Rectal smooth muscle tissue (tissue), 1 donor: Measurements from ENCODE around the gene AFAP1L2.

ENCODE experiments used
- H3K27ac ChIP-seq: one replicate; pipeline ENCODE4 v1.7.0; 2013; ENCODE audit warnings: low read depth, low read length, inconsistent platforms
- H3K27me3 ChIP-seq: one replicate; pipeline ENCODE4 v1.7.0; 2013; ENCODE audit warnings: low read length; ENCODE audit not compliant: control insufficient read depth, insufficient read depth
- H3K36me3 ChIP-seq: one replicate; pipeline ENCODE4 v1.7.0; 2013; ENCODE audit warnings: low read length; ENCODE audit not compliant: control insufficient read depth, insufficient read depth
- H3K4me1 ChIP-seq: one replicate; pipeline ENCODE4 v1.7.0; 2013; ENCODE audit warnings: low read length; ENCODE audit not compliant: control insufficient read depth, insufficient read depth
- H3K4me3 ChIP-seq: one replicate; pipeline ENCODE4 v1.7.0; 2013; ENCODE audit warnings: low read length
- H3K9ac ChIP-seq: one replicate; pipeline ENCODE4 v1.7.0; 2013; ENCODE audit warnings: low read length

The AFAP1L2 gene

GRCh38 chr10:114304571-114305421 is 99.5 kb downstream of the AFAP1L2 start:
- H3K9ac ChIP-seq: no peak overlapping the region

GRCh38 chr10:114304017-114304570 is 100.2 kb downstream of the AFAP1L2 start:
- no peaks in the 10 kb centered on the region for H3K27me3 ChIP-seq
- no peaks in the 10 kb centered on the region for H3K4me1 ChIP-seq
- H3K4me3 ChIP-seq: peak overlapping the region; percentile 47
- no peak overlapping the region for H3K9ac ChIP-seq
- H3K36me3 ChIP-seq: no peaks in the 10 kb centered on the region
- H3K27ac ChIP-seq: no peak overlapping the region

More at GRCh38 chr10:114304571-114305421, 99.5 kb downstream of the AFAP1L2 start:
- Histone ChIP-seq H3K36me3 (no peaks in the 10 kb centered on the region), H3K27ac (no peak overlapping the region), H3K4me1 (no peaks in the 10 kb centered on the region), H3K27me3 (no peaks in the 10 kb centered on the region), H3K4me3 (peak overlapping the region; percentile 47)

- H3K36me3 ChIP-seq: no peaks in the 10 kb centered on the region
- no peaks in the 10 kb centered on the region for H3K27me3 ChIP-seq
- H3K27ac ChIP-seq: no peak overlapping the region
- H3K4me3 ChIP-seq: no peak overlapping the region
- no peaks in the 10 kb centered on the region for H3K4me1 ChIP-seq
- no peak overlapping the region for H3K9ac ChIP-seq
Observed at GRCh38 chr10:114303556-114303955, 100.7 kb downstream of the AFAP1L2 start.

DNA sequence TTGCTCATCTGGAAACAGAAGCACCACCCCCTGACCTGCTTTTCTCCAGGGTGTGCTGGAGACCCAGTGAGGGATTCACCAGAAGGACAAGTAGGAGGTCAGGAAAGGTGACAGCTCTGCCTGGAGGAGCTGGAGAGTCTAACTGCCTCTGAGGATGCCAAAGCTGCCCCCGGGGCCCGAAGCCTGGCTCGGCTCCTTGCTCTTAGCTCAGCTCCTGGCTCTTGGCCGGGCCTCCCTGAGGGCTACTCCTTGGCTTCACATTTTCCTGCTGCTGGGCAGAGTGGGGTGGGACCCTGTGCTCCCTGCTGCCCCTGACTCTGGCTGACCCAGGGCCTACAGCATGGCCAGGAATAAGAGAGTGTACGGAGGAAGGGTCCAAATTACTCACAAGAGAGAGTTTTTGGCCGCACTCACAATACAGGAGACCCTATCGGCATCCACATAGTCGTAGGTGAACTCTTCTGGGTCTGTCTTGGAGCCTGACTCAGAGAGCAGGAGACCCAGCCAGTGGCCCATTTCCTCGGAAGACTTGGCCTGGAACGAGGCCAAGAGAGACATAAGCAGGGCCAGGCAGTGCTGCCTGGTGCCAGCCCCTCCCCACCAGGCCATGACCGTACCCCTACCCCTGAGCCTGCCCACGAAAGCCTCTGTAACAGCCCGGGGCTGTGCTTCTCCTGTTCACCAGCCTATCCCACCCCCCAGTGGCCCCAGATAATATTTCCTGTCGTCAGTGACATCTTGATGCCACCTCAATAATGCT is 102.2 kb downstream of the AFAP1L2 start:
- Histone ChIP-seq H3K36me3 (peaks cover 6% of the 10 kb centered on the region), H3K27me3 (no peaks in the 10 kb centered on the region), H3K4me1 (no peaks in the 10 kb centered on the region), H3K9ac (no peak overlapping the region), H3K4me3 (no peak overlapping the region), H3K27ac (no peak overlapping the region)

- H3K27me3 ChIP-seq: no peaks in the 10 kb centered on the region
- H3K9ac ChIP-seq: no peak overlapping the region
- H3K4me3 ChIP-seq: no peak overlapping the region
- H3K4me1 ChIP-seq: no peaks in the 10 kb centered on the region
- no peak overlapping the region for H3K27ac ChIP-seq
- peaks cover 15% of the 10 kb centered on the region for H3K36me3 ChIP-seq
Observed at GRCh38 chr10:114301177-114301576, 103.1 kb downstream of the AFAP1L2 start.

DNA sequence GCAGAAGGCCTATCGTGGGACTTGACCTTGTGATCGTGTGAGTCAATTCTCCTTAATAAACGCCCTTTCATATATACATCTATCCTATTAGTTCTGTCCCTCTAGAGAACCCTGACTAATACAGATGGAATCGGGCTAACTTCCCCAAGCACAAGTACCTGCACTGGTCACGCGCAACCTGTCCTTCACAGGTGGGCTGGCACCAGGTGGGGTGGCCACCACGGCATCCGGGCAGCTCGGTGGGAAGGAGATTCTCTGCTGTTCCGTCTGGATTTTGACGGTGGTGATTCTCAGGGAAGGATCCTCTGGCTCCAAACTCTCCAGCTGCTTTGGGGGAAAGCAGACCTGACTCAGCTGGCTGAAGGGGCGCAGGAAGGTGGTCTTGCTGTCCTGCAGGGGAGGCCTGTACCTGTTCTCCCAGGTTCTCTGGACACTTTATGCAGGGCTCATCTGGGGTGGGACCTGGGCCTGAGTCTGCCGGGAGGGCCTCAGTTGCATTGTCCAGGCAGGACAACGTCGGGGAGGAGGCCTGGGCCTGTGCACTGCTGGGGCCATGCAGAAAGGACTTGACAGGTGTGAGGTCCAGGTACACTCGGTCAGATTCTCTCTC is 104.2 kb downstream of the AFAP1L2 start:
- H3K4me1 ChIP-seq: no peaks in the 10 kb centered on the region
- no peak overlapping the region for H3K4me3 ChIP-seq
- no peaks in the 10 kb centered on the region for H3K27me3 ChIP-seq
- no peak overlapping the region for H3K9ac ChIP-seq
- peaks cover 22% of the 10 kb centered on the region for H3K36me3 ChIP-seq
- H3K27ac ChIP-seq: no peak overlapping the region

GRCh38 chr10:114297136-114297705 is 107.1 kb downstream of the AFAP1L2 start:
- no peak overlapping the region for H3K27ac ChIP-seq
- H3K4me1 ChIP-seq: no peaks in the 10 kb centered on the region
- H3K4me3 ChIP-seq: no peak overlapping the region
- peaks cover 22% of the 10 kb centered on the region for H3K36me3 ChIP-seq
- no peaks in the 10 kb centered on the region for H3K27me3 ChIP-seq
- no peak overlapping the region for H3K9ac ChIP-seq

DNA sequence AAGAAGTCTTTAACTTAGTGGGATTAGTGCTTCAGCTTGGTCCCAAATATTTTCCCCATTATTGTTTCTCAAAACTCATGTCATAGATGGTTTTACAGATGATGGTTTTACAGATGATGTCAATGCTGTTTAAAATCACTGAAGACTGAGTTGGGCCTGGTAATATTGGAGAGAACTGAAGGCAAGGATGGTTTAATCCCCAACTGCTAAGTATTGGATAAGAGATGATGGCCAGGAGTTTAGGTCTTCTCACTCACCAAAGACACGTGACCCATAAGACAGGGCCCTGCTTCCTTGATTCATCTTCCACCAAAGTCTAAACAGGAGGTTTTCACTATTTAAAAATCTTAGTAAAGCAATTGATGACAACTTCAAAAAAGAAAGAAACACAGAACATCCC is 108.9 kb downstream of the AFAP1L2 start:
- H3K27me3 ChIP-seq: no peaks in the 10 kb centered on the region
- no peaks in the 10 kb centered on the region for H3K4me1 ChIP-seq
- no peak overlapping the region for H3K9ac ChIP-seq
- no peak overlapping the region for H3K27ac ChIP-seq
- peaks cover 22% of the 10 kb centered on the region for H3K36me3 ChIP-seq
- no peak overlapping the region for H3K4me3 ChIP-seq

DNA sequence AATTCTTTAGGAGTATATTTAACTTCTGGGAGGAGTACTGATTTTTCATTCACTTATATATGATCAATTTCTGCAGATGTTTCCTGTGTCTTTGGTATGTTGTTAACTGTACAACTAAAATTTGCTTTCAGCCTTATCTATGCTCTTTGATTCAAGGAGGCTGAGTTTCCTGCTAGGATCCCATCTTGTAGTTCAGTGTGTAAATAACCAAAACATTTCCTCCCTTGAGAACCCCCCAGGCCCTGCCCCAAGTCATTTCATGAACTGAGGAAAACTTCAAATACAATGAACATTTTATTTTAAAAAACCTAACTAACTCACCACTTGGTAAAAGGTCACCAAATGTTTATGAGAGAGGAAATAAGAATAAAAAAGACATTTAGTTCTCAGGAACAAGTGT is 109.8 kb downstream of the AFAP1L2 start:
- H3K27ac ChIP-seq: no peak overlapping the region
- H3K27me3 ChIP-seq: no peaks in the 10 kb centered on the region
- H3K4me3 ChIP-seq: no peak overlapping the region
- H3K9ac ChIP-seq: no peak overlapping the region
- peaks cover 22% of the 10 kb centered on the region for H3K36me3 ChIP-seq
- no peaks in the 10 kb centered on the region for H3K4me1 ChIP-seq

DNA sequence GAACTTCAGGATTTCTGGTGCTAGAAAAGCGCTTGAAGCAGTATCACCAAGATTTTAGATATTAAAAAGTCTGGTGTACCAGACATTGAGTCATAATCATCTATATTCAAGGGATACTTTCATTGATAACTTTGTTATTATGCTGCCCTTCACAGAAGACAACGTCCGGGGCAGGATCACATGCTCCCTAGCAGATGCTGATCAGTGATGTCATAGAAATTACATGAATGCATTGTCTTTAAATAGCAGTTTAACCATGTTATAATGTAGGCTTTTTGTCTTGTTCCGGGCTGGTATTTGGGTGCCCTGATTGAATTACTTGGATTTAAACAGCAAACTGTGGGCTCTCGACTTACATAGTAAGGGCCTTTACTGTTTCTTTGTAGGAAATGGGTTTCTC is 111.2 kb downstream of the AFAP1L2 start:
- no peak overlapping the region for H3K27ac ChIP-seq

DNA sequence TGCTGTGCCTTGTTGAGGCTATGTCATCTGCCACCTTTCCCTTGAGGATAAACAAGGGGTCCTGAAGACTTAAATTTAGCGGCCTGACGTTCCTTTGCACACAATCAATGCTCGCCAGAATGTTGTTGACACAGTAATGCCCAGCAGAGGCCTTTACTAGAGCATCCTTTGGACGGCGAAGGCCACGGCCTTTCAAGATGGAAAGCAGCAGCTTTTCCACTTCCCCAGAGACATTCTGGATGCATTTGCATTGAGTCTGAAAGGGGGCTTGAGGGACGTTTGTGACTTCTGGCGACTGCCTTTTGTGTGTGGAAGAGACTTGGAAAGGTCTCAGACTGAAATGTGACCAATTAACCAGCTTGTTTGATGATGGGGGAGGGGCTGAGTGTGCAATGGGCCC is 112.8 kb downstream of the AFAP1L2 start:
- H3K27me3 ChIP-seq: no peaks in the 10 kb centered on the region
- no peaks in the 10 kb centered on the region for H3K4me1 ChIP-seq
- no peak overlapping the region for H3K9ac ChIP-seq
- no peak overlapping the region for H3K27ac ChIP-seq
- H3K4me3 ChIP-seq: no peak overlapping the region
- peaks cover 11% of the 10 kb centered on the region for H3K36me3 ChIP-seq

More for the DNA sequence above, 111.2 kb downstream of the AFAP1L2 start:
- no peak overlapping the region for H3K4me3 ChIP-seq
- no peak overlapping the region for H3K9ac ChIP-seq
- peaks cover 22% of the 10 kb centered on the region for H3K36me3 ChIP-seq
- no peaks in the 10 kb centered on the region for H3K4me1 ChIP-seq
- no peaks in the 10 kb centered on the region for H3K27me3 ChIP-seq

DNA sequence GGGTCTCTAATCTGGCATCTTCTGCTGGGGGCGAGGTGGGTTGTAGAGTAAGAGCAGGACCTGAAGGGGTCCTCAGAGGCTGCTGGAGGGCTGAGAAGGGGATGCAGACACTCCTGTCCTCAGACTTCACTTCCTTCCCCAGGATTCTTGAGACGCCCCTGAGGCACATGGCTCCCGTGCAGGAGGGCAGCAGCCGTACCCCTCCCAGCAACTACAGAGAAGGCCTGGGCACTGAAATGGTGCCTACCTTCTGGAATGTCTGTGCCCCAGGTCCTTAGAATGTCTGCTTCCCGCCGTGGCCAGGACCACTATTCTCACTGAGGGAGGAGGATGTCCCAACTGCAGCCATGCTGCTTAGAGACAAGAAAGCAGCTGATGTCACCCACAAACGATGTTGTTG is 113.2 kb downstream of the AFAP1L2 start:
- H3K27ac ChIP-seq: no peak overlapping the region
- no peak overlapping the region for H3K9ac ChIP-seq
- H3K4me1 ChIP-seq: no peaks in the 10 kb centered on the region
- peaks cover 6% of the 10 kb centered on the region for H3K36me3 ChIP-seq
- no peak overlapping the region for H3K4me3 ChIP-seq
- H3K27me3 ChIP-seq: no peaks in the 10 kb centered on the region
